ENCODE measurements around the gene PTGER3.
A peak's percentile ranks its signal among the peaks of the same experiment; 100 is the strongest.

Gene PTGER3
- total RNA-seq, result 0.07 to 1.6 reads per million in 2 donors

DNA sequence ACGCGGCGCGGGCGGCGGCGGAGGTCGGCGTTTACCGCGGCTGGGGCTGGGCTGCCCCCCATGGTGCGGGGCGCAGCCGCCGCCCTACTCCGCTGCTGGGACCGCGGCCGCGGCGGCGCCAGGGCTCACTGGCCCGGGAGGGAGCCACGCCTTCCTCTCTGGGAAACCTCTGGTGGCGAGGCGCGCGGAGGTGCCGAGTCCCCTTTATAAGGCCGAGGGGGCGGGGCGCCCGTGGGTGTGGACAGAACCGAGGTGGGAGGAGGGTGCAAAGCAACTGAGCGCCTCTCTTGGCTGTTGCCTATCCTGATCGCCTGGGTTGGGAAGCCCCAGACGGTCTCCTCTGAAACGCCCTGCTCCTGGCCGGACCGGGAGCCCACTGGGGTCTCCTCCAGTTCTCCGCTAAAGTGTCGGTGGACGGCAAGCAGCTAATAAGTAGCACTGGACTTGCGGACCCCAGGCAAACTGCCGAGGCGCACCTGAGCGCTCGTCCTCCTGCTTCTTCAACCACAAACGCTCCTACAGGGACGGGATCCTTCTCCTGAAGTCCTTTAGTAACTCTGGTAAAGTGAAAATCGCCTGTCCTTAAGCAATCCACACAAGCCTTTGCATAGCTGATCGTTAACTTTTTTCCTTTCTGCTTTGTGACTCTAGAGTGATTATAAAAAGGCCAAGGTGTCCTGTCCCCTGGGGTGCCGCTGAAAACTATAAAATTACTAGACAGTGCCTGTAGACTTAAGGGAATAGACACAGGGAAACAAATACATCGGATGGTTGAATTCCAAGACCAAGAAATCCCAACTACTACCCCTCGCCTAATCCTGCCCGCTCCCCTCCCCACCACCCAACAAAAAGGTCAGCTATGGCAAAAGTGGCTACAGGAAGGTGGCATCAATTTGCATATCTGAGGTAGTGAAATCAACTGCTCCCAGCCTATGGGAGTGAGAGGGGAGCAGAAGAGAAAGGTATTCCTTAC is at the start of gene PTGER3:
TSS of gene PTGER3 (minus strand) at position 182 of the 973 bp plus-strand sequence. CDS start 239 bp downstream, outside the sequence.
- DNase-seq, result peak in 3 of 5 experiments; percentile 11 to 38 (median 28)

DNA sequence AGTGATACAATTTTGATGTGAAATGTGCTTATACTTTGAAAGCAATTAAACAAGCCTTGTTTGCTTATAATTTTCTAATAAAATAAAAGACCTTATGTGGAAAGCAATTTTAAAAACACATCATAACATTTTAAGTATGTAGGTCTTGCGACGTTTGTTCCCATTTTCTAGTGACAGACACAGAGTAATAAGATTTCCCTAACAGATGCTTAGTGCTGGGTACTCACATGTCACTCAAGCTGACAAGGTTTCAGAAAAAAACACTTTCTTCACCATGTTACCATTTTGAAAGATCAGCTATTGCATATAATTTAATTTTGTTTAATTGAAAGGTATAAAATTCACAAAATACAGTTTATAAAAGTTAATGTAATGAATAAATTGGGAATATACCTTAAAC is 47.3 kb upstream of the PTGER3 start:
- DNase-seq, result no peak

DNA sequence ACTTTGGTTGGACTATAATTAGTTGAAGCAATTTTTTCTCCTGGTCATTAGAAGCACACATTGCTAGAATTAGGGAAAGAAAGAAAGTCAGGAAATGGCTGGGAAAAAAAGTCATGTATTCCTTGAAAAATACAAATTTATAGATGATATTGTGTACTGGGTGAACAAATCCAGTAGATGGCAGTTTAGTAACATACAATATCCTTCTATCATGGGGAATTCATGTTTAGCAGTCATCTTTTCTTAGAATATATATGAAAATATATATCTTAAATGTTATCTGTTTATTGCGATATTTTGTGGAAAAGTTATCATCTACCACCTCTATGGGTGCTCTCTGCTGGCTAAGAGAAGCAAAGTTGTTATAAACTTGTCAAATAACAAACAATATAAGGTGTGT is 46.3 kb upstream of the PTGER3 start:
- no peak for DNase-seq

DNA sequence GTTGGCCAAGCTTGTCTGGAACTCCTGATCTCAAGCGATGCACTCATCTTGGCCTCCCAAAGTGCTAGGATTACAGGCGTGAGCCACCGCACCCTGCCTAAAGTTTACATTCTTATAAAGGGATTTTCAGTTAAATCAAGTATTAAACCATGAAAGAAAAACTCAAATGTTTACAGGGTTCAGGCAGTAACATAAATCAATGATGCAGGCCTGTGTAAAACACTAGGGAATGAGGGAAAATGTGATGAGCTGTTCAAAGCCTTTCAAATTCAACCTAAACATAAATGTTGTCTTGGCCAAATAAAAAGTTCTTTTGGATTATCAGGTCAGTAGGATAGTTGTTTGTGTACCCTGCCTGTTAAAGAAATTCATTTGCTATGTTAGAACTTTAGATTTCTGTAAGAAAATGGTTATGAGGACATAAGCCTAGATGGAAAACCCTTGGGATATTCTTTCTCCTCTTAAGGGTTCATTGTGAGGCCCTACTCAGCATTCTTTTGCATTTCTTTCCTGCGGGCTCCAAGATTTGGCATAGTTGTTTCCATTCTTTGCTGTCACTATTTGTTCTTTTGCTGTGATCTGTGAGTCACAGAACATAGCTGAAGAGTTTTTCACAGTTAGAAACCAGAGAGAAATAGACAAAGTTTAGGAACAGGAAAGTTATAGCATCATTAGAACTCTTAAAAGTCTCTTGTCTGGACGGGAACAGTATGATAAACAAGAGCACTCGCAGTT is 42.1 kb upstream of the PTGER3 start:
- DNase-seq, result no peak

DNA sequence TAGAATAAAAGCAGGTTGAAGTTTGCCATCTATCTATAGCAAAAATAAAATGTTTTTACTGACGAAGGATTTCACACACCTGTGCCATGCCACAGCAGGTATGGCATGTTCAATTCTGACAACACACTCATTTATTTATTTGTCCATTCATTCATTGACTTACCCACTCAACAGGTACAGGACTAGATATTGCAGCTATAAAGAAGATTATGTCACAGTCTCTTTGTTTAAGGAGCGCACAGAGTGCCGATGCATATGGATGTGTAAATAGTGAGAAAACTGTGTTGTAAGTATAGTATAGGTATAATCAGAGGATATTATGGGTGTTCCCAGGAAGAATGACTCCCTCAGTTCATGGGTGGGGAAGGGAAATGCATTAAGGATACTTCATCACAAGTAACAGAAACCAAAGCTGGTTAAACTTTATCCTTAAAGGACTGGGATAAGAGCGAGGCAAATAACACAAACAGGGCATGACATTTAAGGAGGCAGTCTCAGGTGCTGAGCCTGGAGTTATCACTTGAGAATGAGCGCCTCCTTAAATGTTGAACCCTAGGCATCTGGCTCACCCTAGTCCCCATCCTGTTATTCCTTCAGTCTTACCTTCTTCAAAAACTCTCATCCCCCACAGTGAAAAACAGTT is 41.1 kb upstream of the PTGER3 start:
- DNase-seq, result no peak

DNA sequence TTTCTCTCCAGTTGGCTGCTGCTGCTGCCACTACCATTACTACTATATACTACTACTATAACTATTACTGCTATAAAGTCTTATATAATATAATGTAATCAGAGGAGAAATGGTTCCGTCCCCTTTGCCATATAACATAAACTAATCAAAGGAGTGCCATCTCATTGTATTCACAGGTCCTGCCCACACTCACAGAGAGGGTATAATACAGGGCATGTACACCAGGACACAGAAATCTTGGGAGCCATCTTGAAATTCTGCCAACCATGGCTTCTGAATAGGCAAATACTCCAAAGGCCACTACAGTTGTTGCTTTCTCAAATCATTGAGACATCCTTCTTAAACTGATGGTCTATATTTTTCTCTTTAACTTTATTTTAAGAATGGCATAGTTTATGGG is 40.1 kb upstream of the PTGER3 start:
- DNase-seq, result no peak

DNA sequence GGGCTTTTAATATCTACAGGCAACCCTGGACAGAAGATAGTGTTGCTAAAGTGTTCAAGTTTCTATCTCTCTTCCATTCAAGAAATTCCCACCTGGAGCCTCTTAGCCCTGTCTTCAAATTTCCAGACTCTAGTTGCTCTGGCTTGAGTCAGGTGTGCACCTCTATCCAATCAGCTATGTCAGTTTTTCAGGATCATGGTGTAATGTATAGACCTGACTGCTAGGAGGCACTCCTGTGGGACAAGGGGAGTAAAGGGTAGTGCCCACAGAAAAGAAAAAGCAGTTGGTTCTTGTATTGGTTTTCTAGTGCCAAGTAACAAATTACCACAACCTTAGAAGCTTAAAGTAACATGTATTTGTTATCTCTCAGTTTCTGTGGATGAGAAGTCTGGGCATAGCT is 39.4 kb upstream of the PTGER3 start:
- DNase-seq, result no peak

DNA sequence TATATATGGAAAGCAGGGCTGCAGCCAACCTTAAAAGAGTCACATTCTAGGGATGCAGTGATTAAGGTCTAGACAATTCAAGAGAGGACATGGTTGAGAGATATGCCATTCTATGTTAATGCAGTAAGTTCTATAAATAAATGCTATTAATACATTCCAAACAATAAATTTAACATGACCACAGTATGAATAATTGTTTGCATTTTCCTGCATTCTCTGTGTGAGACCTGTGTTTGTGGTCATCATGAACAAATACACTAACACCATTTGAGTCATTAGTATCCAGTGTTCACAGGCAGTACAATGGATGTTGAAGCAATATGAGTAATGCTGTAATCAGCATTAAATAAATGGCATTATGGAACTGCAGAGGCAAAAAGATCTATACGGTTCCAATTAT is 38.7 kb upstream of the PTGER3 start:
- no peak for DNase-seq

DNA sequence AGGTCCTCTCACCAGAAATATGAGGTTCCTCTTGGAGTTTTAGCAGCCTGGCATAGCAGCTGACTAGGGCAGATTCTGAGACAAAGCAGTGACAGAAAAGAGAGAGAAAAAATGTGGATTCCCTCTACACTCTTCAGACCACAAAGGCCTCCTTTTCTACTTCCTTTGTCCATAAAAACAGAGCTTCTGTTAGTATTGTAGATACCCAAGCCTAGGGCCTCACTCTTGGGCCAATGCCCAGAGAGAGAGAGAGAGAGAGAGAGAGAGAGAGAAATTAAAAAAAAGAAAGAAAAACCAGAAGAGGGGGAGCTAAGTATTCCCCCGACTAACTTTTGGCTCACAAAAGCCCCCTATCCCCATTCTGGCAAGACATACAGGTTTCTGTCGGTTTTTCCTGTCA is 35.7 kb upstream of the PTGER3 start:
- DNase-seq, result no peak

DNA sequence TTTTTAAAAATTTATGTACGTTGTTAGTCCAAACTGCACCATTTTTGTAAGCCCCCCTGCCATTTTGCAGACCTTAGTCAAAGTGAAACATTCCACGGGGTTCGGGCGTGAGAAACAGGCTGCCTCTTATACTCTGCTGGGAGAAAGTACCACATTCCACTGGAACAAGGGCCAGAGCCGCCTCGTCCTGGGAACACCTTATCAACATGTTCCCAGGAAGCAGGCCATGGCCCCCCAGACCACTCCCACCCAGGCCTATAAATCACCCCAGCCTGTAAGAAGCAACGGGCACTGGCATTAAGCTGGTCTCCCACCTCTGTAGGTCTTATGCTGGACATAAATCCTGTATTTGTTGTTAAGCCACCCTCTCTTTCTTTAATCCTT is 34.1 kb upstream of the PTGER3 start:
- DNase-seq, result peak in 1 of 5 experiments; percentile 1

DNA sequence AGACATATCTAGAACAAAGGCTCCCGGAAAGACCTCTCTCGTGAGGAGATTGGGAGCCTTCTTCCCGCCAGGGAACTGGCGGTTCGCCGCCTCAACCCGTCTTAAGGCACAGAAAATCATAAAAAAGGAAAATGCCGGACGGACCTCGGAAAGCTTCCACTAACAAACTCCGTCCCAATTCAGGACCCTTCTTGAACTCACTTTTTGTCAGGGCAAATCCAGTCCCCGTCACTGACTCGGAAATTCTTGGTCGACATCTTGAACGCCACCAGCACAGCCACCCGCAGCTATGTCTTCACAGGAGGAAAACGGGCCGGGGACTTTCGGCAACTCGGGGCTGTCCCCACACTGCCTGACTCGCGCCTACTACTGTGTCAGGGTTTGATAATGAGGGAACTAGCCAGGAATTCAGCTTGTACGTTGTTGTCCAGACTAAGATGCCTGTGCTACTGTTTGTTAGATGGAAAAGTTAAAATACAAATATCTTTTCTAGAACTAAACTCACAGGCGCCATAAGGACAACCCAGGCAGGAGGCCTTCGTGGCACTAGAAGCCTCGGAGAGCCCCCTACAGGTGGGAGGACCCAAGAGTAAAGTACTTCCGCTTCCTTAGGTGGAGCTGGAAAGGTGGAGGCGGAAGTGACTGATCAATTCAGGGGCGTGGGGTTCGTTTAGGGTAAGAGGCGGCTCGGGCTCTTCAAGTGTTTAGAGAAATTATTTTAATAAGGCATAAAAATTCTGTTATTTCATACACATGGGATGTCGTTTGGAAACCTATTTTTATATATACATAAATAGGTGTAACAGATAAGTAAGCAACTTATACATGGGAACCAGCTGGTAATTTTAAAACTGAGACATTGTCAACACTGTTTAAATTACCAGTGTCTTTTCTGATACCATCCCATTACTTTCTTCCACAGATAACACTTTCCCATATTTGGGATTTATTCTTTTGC is 33.4 kb upstream of the PTGER3 start, which contains the start of gene ZRANB2:
TSS of gene ZRANB2 (minus strand) at position 297 of the 958 bp plus-strand sequence. CDS start at position 257, 40 bp downstream.
- peak; percentile 64 to 98 (median 84) for DNase-seq

DNA sequence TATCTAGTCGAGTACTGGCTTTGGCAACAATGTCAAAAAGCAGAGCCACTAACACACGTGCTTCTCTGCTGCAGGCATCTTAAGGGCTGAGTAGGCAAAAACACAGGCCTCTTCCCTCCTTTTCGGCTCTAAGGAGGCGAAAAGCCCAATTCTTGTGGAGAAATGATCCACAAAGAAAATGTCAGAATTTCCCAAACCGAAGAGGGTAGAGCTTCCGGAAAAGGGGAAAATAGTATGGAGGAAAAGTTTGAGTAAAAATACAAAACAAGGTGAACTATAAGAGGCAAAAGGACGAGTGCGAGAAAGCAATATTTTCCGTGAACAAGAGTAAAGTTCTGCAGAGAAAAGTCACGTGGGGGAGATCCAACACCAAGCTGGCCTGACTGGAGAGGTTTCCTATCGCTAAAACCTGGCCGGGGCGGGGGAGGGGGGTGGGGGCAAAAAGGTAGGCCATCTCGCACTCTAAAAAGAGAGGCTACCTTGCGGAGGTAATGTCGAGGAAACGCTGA is 32.7 kb upstream of the PTGER3 start:
- DNase-seq, result peak in 1 of 5 experiments; percentile 53

DNA sequence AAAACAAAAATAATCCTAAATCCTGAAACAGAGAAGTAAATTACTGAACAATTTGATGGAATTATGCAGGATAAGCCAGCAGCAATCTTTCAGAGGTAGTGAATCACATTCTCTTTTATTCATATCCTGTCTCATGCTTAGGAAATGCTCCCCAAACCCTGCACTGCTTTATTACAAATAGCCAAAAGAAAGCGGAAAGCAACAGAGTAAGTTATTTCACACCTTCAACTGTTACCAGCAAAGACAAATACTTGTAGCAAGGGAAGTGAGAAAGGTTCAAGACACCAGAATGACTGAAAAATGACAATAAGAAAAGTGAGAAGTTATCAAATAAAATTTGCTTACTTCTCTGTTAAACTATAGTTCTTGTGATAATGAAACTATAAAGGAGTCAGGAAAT is 27.1 kb upstream of the PTGER3 start:
- no peak for DNase-seq

DNA sequence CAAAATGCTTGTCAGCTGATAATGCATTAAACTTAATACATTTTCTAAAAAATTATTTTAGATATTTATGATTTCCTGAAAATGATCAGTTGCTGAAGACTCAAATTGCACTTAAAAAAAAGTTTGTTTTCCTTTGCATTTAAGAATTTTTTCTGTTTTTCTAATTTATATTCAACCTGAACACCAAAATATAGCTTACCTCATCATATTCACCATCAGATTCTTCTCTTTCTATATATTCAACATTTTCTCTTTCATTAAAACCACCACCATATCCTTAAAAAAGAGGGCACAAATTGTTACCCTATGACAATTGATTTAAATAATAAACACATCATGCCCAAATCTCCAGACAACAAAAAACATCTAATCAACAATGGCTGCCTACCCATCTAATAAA is 24.7 kb upstream of the PTGER3 start:
- DNase-seq, result no peak

DNA sequence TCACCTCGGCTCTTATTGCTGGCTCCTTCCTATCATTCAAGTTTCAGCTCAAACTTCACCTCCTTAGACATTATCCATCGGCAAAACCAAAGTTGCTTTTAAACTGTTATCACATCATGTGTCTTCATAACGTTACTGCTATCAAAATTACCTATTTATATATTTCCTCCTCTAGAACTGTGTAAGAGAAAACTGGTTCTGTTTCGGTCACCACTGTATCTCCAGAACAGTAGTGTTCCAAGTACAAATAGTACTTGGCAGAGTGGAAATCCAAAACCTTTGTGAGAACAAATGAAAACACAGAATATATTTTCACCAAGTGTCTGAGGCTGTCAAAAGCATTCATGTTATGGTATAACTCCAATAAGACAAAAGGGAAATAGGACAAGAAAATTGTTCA is 24.1 kb upstream of the PTGER3 start:
- DNase-seq, result no peak

DNA sequence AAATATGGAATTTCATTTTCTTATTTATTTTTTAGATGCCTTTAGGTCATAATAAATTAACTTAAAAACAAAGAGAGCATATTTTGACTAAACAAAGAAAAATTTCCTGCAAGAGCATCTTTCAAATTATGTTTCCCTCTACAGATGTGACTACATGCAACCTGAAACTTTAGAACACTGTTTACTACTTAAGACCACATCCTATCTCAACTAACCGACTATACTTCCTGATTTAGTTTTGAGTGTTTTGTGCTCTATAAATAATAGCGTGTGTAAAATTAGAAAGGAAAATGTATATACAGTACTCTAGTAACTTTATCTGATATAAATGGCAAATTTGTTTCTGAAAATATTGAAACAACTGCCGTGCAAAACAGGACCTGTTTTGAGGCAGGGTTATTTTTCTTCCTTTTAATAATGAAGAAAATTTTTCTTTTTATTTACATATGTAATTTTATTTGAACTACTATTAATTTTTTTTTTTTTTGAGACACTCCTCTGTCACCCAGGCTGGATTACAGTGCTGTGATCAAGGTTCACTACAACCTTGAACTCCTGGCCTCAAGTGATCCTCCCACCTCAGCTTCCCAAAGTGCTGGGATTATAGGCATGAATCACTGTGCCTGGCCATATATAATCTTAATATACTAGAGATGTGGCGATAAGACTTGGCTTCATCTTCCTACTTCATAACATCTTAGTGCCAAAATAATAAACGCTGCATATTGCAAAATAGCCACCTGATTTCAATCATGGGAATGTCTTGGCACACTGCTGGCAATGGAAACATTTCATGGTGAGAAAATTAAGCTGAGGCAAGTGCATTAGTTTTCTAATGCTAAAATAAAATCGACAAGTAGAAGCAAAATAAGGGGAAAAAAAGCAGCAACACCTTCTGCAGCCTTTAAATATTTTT is 21.0 kb upstream of the PTGER3 start:
- DNase-seq, result peak in 1 of 5 experiments; percentile 80

DNA sequence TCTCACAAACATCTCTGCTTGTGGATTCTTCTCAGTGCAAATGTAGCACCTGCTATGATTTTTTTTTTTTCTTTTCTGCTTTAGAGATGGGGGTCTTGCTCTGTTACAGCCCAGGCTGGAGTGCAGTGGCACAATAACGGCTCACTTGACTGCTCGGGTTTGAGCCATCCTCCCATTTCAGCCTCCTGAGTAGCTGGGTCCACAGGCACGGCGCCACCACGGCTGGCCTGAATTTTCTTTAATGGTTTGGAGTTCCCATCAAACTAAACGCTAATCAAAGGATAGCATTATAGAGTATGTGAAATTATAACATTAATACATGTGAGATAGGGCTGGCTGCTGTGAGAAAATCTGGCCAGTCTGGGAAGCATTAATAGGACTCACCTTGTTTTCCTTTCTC is 7.2 kb upstream of the PTGER3 start:
- DNase-seq, result no peak

DNA sequence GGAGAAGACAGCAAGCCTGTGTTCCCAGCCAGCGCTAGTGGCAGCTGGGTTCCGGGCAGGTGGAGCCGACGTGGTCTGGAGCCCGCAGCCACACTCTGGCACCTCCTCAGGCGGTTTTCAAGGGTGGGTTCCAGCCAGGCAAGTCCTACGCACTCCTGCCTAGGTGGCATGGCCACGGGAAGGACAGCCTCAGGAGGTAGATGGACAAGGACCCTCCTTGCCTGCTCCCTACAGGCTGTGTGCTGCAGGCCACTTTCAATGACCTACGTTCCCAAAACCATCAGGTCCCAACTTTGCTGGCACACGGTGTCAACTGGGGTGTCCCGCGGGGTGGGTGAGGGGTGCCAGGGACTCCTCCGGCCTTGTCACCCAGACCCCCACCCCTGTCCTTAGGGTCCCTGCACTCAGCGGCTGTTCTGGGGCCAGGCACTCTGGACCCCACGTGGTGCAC is 6.7 kb upstream of the PTGER3 start:
- DNase-seq, result no peak

DNA sequence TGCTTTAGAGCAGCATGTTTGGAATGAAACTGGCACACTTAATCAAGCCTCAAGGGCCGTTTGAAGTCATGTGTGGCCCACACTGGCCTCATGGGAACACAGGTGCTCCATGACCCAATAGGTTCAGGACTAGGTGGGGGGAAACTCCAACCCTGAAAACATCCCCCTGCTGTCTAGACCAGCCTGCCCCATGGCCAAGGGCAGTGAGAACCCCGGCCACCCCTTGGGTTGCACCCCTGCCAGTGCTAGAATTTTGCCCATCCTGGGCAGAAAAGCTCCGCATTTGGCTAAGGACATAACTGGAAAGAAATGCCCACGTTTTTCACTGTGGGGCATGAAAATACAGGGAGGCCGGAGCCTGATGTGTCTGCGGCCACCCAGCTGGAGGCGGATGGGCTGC is 6.1 kb upstream of the PTGER3 start:
- DNase-seq, result no peak

DNA sequence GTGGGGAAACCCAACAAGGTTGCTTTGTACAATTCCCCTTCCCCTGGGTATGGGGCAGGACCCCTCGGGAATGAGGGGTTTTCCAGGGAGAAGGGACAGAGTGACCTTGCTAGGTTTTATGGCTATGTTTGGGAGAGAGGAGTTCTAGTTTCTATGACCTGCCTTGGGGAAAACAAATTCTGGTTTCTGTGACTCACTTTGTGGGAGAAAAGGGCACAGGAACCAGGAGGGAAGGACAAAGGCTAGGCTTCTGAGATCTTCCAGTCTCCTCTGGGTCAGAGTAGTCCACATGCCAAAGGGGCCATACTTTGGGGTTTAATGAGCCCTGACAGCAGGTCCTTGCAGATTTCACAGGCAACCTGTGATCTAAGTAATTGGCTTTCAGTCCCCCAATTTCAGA is 5.5 kb upstream of the PTGER3 start:
- DNase-seq, result no peak
